ENCODE results near the gene PYGO1.
A peak's percentile ranks its signal among the peaks of the same experiment; 100 is the strongest.

Gene PYGO1

GRCh38 chr15:55588070-55588814 lies at the start of gene PYGO1:
PYGO1 (minus strand) TSS chr15:55588345; CDS start chr15:55587883, 462 bp downstream.
- Histone ChIP-seq H3K4me3 (ENCODE audit: low read length) (peak within 1 kb of the TSS; percentile 22), H3K27me3 (ENCODE audit: control insufficient read depth, insufficient read depth, low read length) (peaks cover 26% of the 10 kb centered on the region), H3K4me1 (ENCODE audit: control insufficient read depth, insufficient read depth, low read length) (peaks cover 5% of the 10 kb centered on the region), H3K9ac (ENCODE audit: low read length) (peak within 1 kb of the TSS; percentile 53), H3K36me3 (ENCODE audit: control insufficient read depth, insufficient read depth, low read length) (no peaks in the 10 kb centered on the region), H3K9me3 (ENCODE audit: control insufficient read depth, low read length) (no peaks in the 10 kb centered on the region)

GRCh38 chr15:55637086-55637485 lies 48.9 kb upstream of the PYGO1 start:
- no peaks in the 10 kb centered on the region for H3K9me3 ChIP-seq (ENCODE audit: control insufficient read depth, low read length)
- H3K36me3 ChIP-seq (ENCODE audit: control insufficient read depth, insufficient read depth, low read length): no peaks in the 10 kb centered on the region
- no peak overlapping the region for H3K9ac ChIP-seq (ENCODE audit: low read length)
- H3K27me3 ChIP-seq (ENCODE audit: control insufficient read depth, insufficient read depth, low read length): no peaks in the 10 kb centered on the region
- H3K4me3 ChIP-seq (ENCODE audit: low read length): no peak overlapping the region
- H3K4me1 ChIP-seq (ENCODE audit: control insufficient read depth, insufficient read depth, low read length): no peaks in the 10 kb centered on the region

GRCh38 chr15:55633731-55634130 lies 45.6 kb upstream of the PYGO1 start:
- no peak overlapping the region for H3K4me3 ChIP-seq (ENCODE audit: low read length)
- H3K9ac ChIP-seq (ENCODE audit: low read length): no peak overlapping the region
- no peaks in the 10 kb centered on the region for H3K36me3 ChIP-seq (ENCODE audit: control insufficient read depth, insufficient read depth, low read length)
- H3K27me3 ChIP-seq (ENCODE audit: control insufficient read depth, insufficient read depth, low read length): no peaks in the 10 kb centered on the region
- H3K9me3 ChIP-seq (ENCODE audit: control insufficient read depth, low read length): no peaks in the 10 kb centered on the region
- H3K4me1 ChIP-seq (ENCODE audit: control insufficient read depth, insufficient read depth, low read length): no peaks in the 10 kb centered on the region

- H3K4me1 ChIP-seq (ENCODE audit: control insufficient read depth, insufficient read depth, low read length): no peaks in the 10 kb centered on the region
- H3K4me3 ChIP-seq (ENCODE audit: low read length): no peak overlapping the region
- no peaks in the 10 kb centered on the region for H3K9me3 ChIP-seq (ENCODE audit: control insufficient read depth, low read length)
- no peaks in the 10 kb centered on the region for H3K27me3 ChIP-seq (ENCODE audit: control insufficient read depth, insufficient read depth, low read length)
- no peak overlapping the region for H3K9ac ChIP-seq (ENCODE audit: low read length)
- no peaks in the 10 kb centered on the region for H3K36me3 ChIP-seq (ENCODE audit: control insufficient read depth, insufficient read depth, low read length)
Measured at GRCh38 chr15:55632434-55632833, 44.3 kb upstream of the PYGO1 start.

GRCh38 chr15:55630858-55631257 lies 42.7 kb upstream of the PYGO1 start:
- H3K4me1 ChIP-seq (ENCODE audit: control insufficient read depth, insufficient read depth, low read length): no peaks in the 10 kb centered on the region
- no peak overlapping the region for H3K9ac ChIP-seq (ENCODE audit: low read length)
- no peaks in the 10 kb centered on the region for H3K27me3 ChIP-seq (ENCODE audit: control insufficient read depth, insufficient read depth, low read length)
- H3K9me3 ChIP-seq (ENCODE audit: control insufficient read depth, low read length): no peaks in the 10 kb centered on the region
- H3K36me3 ChIP-seq (ENCODE audit: control insufficient read depth, insufficient read depth, low read length): no peaks in the 10 kb centered on the region
- no peak overlapping the region for H3K4me3 ChIP-seq (ENCODE audit: low read length)

GRCh38 chr15:55628369-55628730 lies 40.2 kb upstream of the PYGO1 start:
- no peaks in the 10 kb centered on the region for H3K36me3 ChIP-seq (ENCODE audit: control insufficient read depth, insufficient read depth, low read length)
- no peaks in the 10 kb centered on the region for H3K27me3 ChIP-seq (ENCODE audit: control insufficient read depth, insufficient read depth, low read length)
- H3K4me1 ChIP-seq (ENCODE audit: control insufficient read depth, insufficient read depth, low read length): no peaks in the 10 kb centered on the region
- no peak overlapping the region for H3K9ac ChIP-seq (ENCODE audit: low read length)
- H3K9me3 ChIP-seq (ENCODE audit: control insufficient read depth, low read length): no peaks in the 10 kb centered on the region
- H3K4me3 ChIP-seq (ENCODE audit: low read length): no peak overlapping the region

GRCh38 chr15:55627730-55628368 lies 39.7 kb upstream of the PYGO1 start:
- no peak overlapping the region for H3K9ac ChIP-seq (ENCODE audit: low read length)
- H3K4me3 ChIP-seq (ENCODE audit: low read length): no peak overlapping the region
- H3K36me3 ChIP-seq (ENCODE audit: control insufficient read depth, insufficient read depth, low read length): no peaks in the 10 kb centered on the region

GRCh38 chr15:55619783-55620182 lies 31.6 kb upstream of the PYGO1 start:
- Histone ChIP-seq H3K36me3 (ENCODE audit: control insufficient read depth, insufficient read depth, low read length) (no peaks in the 10 kb centered on the region), H3K4me1 (ENCODE audit: control insufficient read depth, insufficient read depth, low read length) (no peaks in the 10 kb centered on the region), H3K4me3 (ENCODE audit: low read length) (no peak overlapping the region), H3K27me3 (ENCODE audit: control insufficient read depth, insufficient read depth, low read length) (no peaks in the 10 kb centered on the region), H3K9me3 (ENCODE audit: control insufficient read depth, low read length) (no peaks in the 10 kb centered on the region), H3K9ac (ENCODE audit: low read length) (no peak overlapping the region)

More at GRCh38 chr15:55627730-55628368, 39.7 kb upstream of the PYGO1 start:
- Histone ChIP-seq H3K4me1 (ENCODE audit: control insufficient read depth, insufficient read depth, low read length) (no peaks in the 10 kb centered on the region), H3K27me3 (ENCODE audit: control insufficient read depth, insufficient read depth, low read length) (no peaks in the 10 kb centered on the region), H3K9me3 (ENCODE audit: control insufficient read depth, low read length) (no peaks in the 10 kb centered on the region)

GRCh38 chr15:55618387-55618786 lies 30.2 kb upstream of the PYGO1 start:
- Histone ChIP-seq H3K9ac (ENCODE audit: low read length) (no peak overlapping the region), H3K4me3 (ENCODE audit: low read length) (no peak overlapping the region), H3K4me1 (ENCODE audit: control insufficient read depth, insufficient read depth, low read length) (no peaks in the 10 kb centered on the region), H3K27me3 (ENCODE audit: control insufficient read depth, insufficient read depth, low read length) (no peaks in the 10 kb centered on the region), H3K9me3 (ENCODE audit: control insufficient read depth, low read length) (no peaks in the 10 kb centered on the region), H3K36me3 (ENCODE audit: control insufficient read depth, insufficient read depth, low read length) (no peaks in the 10 kb centered on the region)

- Histone ChIP-seq H3K9ac (ENCODE audit: low read length) (no peak overlapping the region), H3K4me1 (ENCODE audit: control insufficient read depth, insufficient read depth, low read length) (no peaks in the 10 kb centered on the region), H3K36me3 (ENCODE audit: control insufficient read depth, insufficient read depth, low read length) (no peaks in the 10 kb centered on the region), H3K27me3 (ENCODE audit: control insufficient read depth, insufficient read depth, low read length) (no peaks in the 10 kb centered on the region), H3K9me3 (ENCODE audit: control insufficient read depth, low read length) (no peaks in the 10 kb centered on the region), H3K4me3 (ENCODE audit: low read length) (no peak overlapping the region)
Measured at GRCh38 chr15:55615445-55615844, 27.3 kb upstream of the PYGO1 start.

GRCh38 chr15:55613727-55614126 lies 25.6 kb upstream of the PYGO1 start:
- no peak overlapping the region for H3K9ac ChIP-seq (ENCODE audit: low read length)
- no peaks in the 10 kb centered on the region for H3K4me1 ChIP-seq (ENCODE audit: control insufficient read depth, insufficient read depth, low read length)
- H3K9me3 ChIP-seq (ENCODE audit: control insufficient read depth, low read length): no peaks in the 10 kb centered on the region
- no peaks in the 10 kb centered on the region for H3K36me3 ChIP-seq (ENCODE audit: control insufficient read depth, insufficient read depth, low read length)
- no peak overlapping the region for H3K4me3 ChIP-seq (ENCODE audit: low read length)
- no peaks in the 10 kb centered on the region for H3K27me3 ChIP-seq (ENCODE audit: control insufficient read depth, insufficient read depth, low read length)

GRCh38 chr15:55606214-55606613 lies 18.1 kb upstream of the PYGO1 start:
- Histone ChIP-seq H3K9me3 (ENCODE audit: control insufficient read depth, low read length) (no peaks in the 10 kb centered on the region), H3K9ac (ENCODE audit: low read length) (no peak overlapping the region), H3K4me1 (ENCODE audit: control insufficient read depth, insufficient read depth, low read length) (no peaks in the 10 kb centered on the region), H3K4me3 (ENCODE audit: low read length) (no peak overlapping the region), H3K36me3 (ENCODE audit: control insufficient read depth, insufficient read depth, low read length) (no peaks in the 10 kb centered on the region), H3K27me3 (ENCODE audit: control insufficient read depth, insufficient read depth, low read length) (no peaks in the 10 kb centered on the region)

All from mucosa of stomach (tissue), 1 donor.